Nephron progenitor cell (in vitro differentiated cells): ENCODE data around the gene ANKRD13D.

ENCODE experiments used
- DNase-seq: peaks from one replicate; pipeline ENCODE4 v3.0.0; 2021
- H3K27ac Mint-ChIP-seq: 2 replicates; pipeline ENCODE4 v1.8.0; 2021; ENCODE audit warnings: mild to moderate bottlenecking, moderate library complexity, mixed read lengths
- H3K27me3 Mint-ChIP-seq: 2 replicates; pipeline ENCODE4 v1.8.0; 2021; ENCODE audit warnings: mild to moderate bottlenecking, low read depth, mixed read lengths; ENCODE audit not compliant: poor library complexity
- H3K36me3 Mint-ChIP-seq: 2 replicates; pipeline ENCODE4 v1.8.0; 2021; ENCODE audit warnings: low read depth, mixed read lengths
- H3K4me1 Mint-ChIP-seq: 2 replicates; pipeline ENCODE4 v1.8.0; 2021; ENCODE audit warnings: mixed read lengths
- H3K4me3 Mint-ChIP-seq: 2 replicates; pipeline ENCODE4 v1.8.0; 2021; ENCODE audit warnings: mild to moderate bottlenecking, moderate library complexity, mixed read lengths
- H3K9me3 Mint-ChIP-seq: 2 replicates; pipeline ENCODE4 v1.8.0; 2021; ENCODE audit warnings: mild to moderate bottlenecking, moderate library complexity, mixed read lengths
- TF ChIP-seq, protein P1 (sequence below): fragments of 200-600 bp; sonication (generic); IDR thresholded peaks from 2 replicates; pipeline ENCODE4 v1.5.0; 2021; ENCODE audit warnings: antibody characterized with exemption

The ANKRD13D gene

DNA sequence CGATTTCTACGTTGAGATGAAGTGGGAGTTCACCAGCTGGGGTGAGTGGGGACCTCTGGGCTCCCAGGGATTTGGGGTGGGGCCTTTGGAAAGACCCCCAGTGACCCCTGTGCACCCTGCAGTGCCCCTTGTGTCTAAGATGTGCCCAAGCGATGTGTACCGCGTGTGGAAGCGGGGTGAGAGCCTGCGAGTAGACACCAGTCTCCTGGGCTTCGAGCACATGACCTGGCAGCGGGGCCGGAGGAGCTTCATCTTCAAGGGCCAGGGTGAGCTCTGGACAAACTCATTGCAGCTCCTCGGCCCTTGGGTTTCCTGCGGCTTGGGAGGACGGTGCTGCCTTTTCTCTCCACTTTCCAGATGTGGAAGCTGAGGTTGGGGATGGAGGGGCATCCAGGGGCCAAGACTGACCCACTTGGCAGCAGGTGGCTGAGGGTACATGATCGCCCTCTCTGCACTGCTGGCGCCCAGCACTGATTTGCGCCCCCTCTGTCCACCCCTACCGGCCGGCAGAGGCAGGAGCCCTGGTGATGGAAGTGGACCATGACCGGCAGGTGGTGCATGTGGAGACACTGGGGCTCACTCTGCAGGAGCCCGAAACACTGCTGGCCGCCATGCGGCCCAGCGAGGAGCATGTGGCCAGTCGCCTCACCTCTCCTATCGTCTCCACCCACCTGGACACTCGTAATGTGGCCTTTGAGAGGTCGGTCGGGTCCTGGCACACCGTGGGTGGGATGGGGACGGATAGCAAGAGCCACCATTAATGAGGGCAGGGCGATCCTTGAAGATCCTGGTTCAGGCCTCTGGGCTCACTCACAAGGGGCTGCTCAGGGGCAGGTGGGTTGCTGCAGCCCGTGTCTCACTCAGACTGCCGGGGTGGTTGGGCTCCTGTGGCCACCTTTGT lies 2.6 kb downstream of the ANKRD13D start:
- Mint-ChIP-seq H3K36me3 (peaks cover 51% of the 10 kb centered on the region), H3K4me1 (peaks cover 34% of the 10 kb centered on the region), H3K27me3 (no peaks in the 10 kb centered on the region), H3K9me3 (peaks cover 31% of the 10 kb centered on the region), H3K27ac (no peak overlapping the region), H3K4me3 (no peak overlapping the region)
- TF ChIP-seq, protein P1, sequence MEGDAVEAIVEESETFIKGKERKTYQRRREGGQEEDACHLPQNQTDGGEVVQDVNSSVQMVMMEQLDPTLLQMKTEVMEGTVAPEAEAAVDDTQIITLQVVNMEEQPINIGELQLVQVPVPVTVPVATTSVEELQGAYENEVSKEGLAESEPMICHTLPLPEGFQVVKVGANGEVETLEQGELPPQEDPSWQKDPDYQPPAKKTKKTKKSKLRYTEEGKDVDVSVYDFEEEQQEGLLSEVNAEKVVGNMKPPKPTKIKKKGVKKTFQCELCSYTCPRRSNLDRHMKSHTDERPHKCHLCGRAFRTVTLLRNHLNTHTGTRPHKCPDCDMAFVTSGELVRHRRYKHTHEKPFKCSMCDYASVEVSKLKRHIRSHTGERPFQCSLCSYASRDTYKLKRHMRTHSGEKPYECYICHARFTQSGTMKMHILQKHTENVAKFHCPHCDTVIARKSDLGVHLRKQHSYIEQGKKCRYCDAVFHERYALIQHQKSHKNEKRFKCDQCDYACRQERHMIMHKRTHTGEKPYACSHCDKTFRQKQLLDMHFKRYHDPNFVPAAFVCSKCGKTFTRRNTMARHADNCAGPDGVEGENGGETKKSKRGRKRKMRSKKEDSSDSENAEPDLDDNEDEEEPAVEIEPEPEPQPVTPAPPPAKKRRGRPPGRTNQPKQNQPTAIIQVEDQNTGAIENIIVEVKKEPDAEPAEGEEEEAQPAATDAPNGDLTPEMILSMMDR, result no peak
- no peak for DNase-seq

DNA sequence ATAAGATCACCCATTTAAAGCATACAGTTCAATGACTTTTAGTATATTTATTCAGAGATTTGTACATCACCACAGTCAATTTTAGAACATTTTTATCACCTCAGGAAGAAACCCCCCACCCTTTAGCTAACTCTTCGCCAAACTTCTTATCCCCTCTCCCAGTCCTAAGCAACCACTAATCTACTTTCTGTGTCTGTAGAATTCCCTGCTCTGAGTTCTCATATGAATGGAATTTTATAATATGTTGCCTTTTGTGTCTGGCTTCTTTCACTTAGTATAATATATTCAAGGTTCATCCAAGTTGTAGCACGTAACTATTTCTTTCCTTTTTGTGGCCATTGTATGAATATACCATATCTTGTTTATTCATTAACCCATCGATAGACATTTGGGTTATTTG lies 3.6 kb downstream of the ANKRD13D start:
- DNase-seq, result no peak
- Mint-ChIP-seq H3K27me3 (peaks cover 3% of the 10 kb centered on the region), H3K36me3 (peaks cover 58% of the 10 kb centered on the region), H3K9me3 (peaks cover 37% of the 10 kb centered on the region), H3K4me3 (no peak overlapping the region), H3K4me1 (peaks cover 26% of the 10 kb centered on the region), H3K27ac (peak overlapping the region; percentile 43)
- TF ChIP-seq, protein P1, result no peak

DNA sequence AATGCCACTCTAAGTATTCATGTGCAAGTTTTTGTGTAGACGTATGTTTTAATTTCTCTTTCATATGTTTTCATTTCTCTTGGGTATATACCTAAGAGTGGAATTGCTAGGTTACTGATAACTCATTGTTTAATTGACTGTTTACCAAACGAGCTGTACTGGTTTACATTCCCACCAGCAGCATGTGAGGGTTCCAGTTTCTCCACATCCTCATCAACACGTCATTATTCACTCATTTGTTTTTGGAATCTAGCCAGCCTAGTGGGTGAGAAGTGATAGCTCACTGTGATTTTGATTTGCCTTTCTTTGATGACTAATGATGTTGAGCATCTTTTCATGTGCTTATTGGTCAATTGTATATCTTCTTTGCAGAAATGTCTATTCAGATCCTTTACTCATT lies 4.0 kb downstream of the ANKRD13D start:
- H3K27ac Mint-ChIP-seq, result no peak overlapping the region
- TF ChIP-seq, protein P1, result no peak
- DNase-seq, result no peak
- peaks cover 62% of the 10 kb centered on the region for H3K36me3 Mint-ChIP-seq
- peaks cover 41% of the 10 kb centered on the region for H3K9me3 Mint-ChIP-seq
- no peak overlapping the region for H3K4me3 Mint-ChIP-seq
- peaks cover 3% of the 10 kb centered on the region for H3K27me3 Mint-ChIP-seq
- H3K4me1 Mint-ChIP-seq, result peaks cover 21% of the 10 kb centered on the region

DNA sequence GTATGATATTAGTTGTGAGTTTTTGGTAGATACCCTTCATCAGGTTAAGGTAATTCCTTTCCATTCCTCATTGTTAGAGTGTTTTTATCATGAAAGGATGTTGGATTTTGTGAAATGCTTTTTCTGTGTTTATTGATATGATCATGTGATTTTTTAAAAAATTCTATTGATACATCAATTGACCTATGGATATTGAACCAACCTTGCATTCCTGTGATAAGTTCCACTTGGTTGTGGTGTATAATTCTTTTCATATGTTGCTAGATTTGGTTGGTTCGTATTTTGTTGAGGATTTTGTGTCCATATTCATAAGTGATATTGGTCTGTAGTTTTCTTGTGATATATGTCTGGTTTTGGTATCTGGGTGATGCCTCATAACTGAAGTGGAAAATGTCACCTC lies 6.7 kb downstream of the ANKRD13D start:
- H3K4me3 Mint-ChIP-seq, result no peak overlapping the region
- H3K27ac Mint-ChIP-seq, result no peak overlapping the region
- H3K9me3 Mint-ChIP-seq, result peaks cover 44% of the 10 kb centered on the region
- TF ChIP-seq, protein P1, result no peak
- no peak for DNase-seq
- peaks cover 8% of the 10 kb centered on the region for H3K4me1 Mint-ChIP-seq
- peaks cover 70% of the 10 kb centered on the region for H3K36me3 Mint-ChIP-seq
- peaks cover 3% of the 10 kb centered on the region for H3K27me3 Mint-ChIP-seq

DNA sequence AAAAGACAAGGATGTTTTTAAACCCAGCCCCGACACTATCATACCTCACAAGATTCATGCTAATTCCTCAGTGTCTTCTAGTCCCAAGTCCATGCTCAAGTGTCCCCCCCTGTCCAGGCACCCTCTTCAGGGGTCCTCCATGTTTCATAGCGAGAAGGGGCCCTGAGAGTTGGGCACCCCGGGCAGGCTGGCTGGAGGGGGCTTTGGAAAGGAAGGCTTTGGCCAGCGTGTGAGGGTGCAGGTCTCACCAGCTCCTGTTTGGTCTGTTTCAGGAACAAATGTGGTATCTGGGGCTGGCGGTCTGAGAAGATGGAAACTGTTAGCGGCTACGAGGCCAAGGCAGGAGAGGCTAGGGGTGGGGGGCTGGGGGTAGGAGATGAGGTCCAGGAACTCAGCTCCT lies 9.7 kb downstream of the ANKRD13D start:
- H3K27me3 Mint-ChIP-seq, result peaks cover 3% of the 10 kb centered on the region
- no peak overlapping the region for H3K27ac Mint-ChIP-seq
- peaks cover 42% of the 10 kb centered on the region for H3K9me3 Mint-ChIP-seq
- H3K36me3 Mint-ChIP-seq, result peaks cover 53% of the 10 kb centered on the region
- DNase-seq, result no peak
- peaks cover 11% of the 10 kb centered on the region for H3K4me1 Mint-ChIP-seq
- TF ChIP-seq, protein P1, result no peak
- H3K4me3 Mint-ChIP-seq, result no peak overlapping the region
